ENCODE measurements around the gene KLHL4. TPM values are rescaled to one million over a fixed set of nuclear protein-coding genes. Genes with fewer than 3 reads are reported as not detected.

The KLHL4 gene
- total and polyA plus RNA-seq, 9 of the 15 experiments (the other 6 are each of a cell fraction or from before 2014, with no cell fraction given) = 0.04 to 0.16 (median 0.06) TPM; not detected in 1

DNA sequence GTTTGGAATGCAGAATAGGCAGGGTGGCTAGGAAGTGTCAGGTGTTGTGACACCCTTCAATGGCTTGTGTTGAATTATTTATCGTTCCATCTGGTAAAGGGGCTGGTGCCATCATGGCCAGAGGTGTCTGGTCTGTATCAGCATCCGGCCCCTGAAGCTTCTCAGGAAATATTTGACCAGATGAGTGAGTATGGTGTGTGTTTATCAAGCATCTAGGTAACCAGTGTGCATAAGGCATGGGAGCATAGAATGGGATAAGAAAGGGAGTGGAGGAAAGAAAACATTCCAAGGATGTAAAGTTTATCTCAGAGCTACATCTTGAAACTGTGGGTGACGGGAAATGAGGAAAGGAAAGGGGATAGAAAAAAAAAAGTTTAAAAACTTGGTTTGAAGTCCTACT lies 109.4 kb downstream of the KLHL4 start:
- no TSS peak for BruUV-seq (replicated peaks)
- no peak overlapping the region for H3K27ac ChIP-seq (ENCODE audit: extremely low read depth, low read depth, low read length)
- H2AFZ ChIP-seq (ENCODE audit: low read depth, low read length) = no peak overlapping the region
- ATAC-seq = no peak
- no peaks in the 10 kb centered on the region for H4K20me1 ChIP-seq (replicated peaks; ENCODE audit: control insufficient read depth, insufficient read depth, low read length)
- 20% methylated on average over 2 of the region's 3 CpGs for WGBS (ENCODE audit: insufficient coverage, low coverage, missing lambda C conversion rate)
- H3K27me3 ChIP-seq (ENCODE audit: control insufficient read depth in 2 of 2, insufficient read depth in 2 of 2, low read length in 2 of 2) = no peaks in the 10 kb centered on the region
- no peaks in the 10 kb centered on the region for H3K9me1 ChIP-seq (ENCODE audit: control insufficient read depth, insufficient read depth, low read length)
- CTCF ChIA-PET (ENCODE audit: low intra/inter-chr PET ratio) = no interaction called here
- no peak overlapping the region for H3K9ac ChIP-seq (ENCODE audit: insufficient read depth in 1 of 2, low read depth in 2 of 2, low read length in 2 of 2)
- FAIRE-seq = no peak
- no peak for TF ChIP-seq HNRNPH1 (optimal IDR thresholded peaks at IDR 0.05; ENCODE audit: low read depth, low read length)
- TF ChIP-seq JUND (IDR thresholded peaks at IDR 0.05; ENCODE audit: borderline replicate concordance, low read depth, low read length) = no peak
- TF ChIP-seq JUND (tag; IDR thresholded peaks at IDR 0.05; ENCODE audit: borderline replicate concordance, low read depth, low read length) = no peak
- TF ChIP-seq ATF1 (CRISPR knock-in tag; IDR thresholded peaks at IDR 0.05) = no peak
- TF ChIP-seq ATF1 (tag; IDR thresholded peaks at IDR 0.05) = no peak
- TF ChIP-seq TFAP4 (CRISPR knock-in tag; IDR thresholded peaks at IDR 0.05; ENCODE audit: borderline replicate concordance) = no peak
- TF ChIP-seq SIRT6 (IDR thresholded peaks at IDR 0.05; ENCODE audit: low read depth, low read length) = no peak
- TF ChIP-seq, protein P1, sequence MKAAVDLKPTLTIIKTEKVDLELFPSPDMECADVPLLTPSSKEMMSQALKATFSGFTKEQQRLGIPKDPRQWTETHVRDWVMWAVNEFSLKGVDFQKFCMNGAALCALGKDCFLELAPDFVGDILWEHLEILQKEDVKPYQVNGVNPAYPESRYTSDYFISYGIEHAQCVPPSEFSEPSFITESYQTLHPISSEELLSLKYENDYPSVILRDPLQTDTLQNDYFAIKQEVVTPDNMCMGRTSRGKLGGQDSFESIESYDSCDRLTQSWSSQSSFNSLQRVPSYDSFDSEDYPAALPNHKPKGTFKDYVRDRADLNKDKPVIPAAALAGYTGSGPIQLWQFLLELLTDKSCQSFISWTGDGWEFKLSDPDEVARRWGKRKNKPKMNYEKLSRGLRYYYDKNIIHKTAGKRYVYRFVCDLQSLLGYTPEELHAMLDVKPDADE (conservative IDR thresholded peaks at IDR 0.05; ENCODE audit: control insufficient read depth, low read depth, low read length) = no peak
- intact Hi-C loops (cut with micrococcal nuclease) = no loop called here
- no peaks in the 10 kb centered on the region for H3K4me1 ChIP-seq (replicated peaks in 1 of 2; ENCODE audit: control insufficient read depth in 2 of 2, insufficient read depth in 2 of 2, low read length in 2 of 2)
- POLR2A ChIA-PET = no interaction called here
- no peaks in the 10 kb centered on the region for H3K36me3 ChIP-seq (ENCODE audit: control insufficient read depth, insufficient read depth, low read length)
- no peak overlapping the region for H3K4me2 ChIP-seq (ENCODE audit: insufficient read depth, low read length)
- no peaks in the 10 kb centered on the region for H3K79me2 ChIP-seq (ENCODE audit: control insufficient read depth, insufficient read depth, low read length)
- H3K9me3 ChIP-seq (replicated peaks; ENCODE audit: control insufficient read depth, insufficient read depth, low read depth, low read length) = no peaks in the 10 kb centered on the region
- no peak overlapping the region for H3K4me3 ChIP-seq
- in situ Hi-C loops (cut with MboI) = no loop called here
- DNase-seq (ENCODE audit: extremely low read depth in 1 of 4, low spot score in 3 of 4) = no peak

All from K562 (cell line).